ENCODE results near the gene ZSCAN20. TPM values are rescaled to one million over a fixed set of nuclear protein-coding genes. Genes with fewer than 3 reads are reported as not detected.

ZSCAN20 gene
- total RNA-seq, 1 experiment from 2014 or later, result 8.0 TPM

DNA sequence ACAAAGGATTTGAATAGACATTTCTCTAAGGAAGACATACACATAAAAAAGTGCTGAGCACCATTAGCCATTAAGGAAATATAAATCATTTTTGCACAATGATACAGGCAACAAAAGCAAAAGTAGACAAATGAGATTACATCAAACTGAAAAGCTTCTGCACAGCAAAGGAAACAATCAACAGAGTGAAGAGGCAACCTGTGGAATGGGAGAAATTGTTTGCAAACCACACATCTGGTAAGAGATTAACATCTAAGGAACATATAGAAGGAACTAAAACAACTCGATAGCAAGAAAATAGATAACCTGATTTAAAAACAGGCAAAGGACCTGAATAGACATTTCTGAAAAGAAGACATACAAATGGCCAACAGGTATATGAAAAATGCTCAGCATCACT lies 57.5 kb downstream of the ZSCAN20 start:
- DNase-seq (ENCODE audit: low read depth), result no peak

GRCh38 chr1:33532250-33532649 lies 59.8 kb downstream of the ZSCAN20 start:
- DNase-seq (ENCODE audit: low read depth), result no peak

- no peak for DNase-seq (ENCODE audit: low read depth)
Observed at GRCh38 chr1:33532936-33533335, 60.5 kb downstream of the ZSCAN20 start.

DNA sequence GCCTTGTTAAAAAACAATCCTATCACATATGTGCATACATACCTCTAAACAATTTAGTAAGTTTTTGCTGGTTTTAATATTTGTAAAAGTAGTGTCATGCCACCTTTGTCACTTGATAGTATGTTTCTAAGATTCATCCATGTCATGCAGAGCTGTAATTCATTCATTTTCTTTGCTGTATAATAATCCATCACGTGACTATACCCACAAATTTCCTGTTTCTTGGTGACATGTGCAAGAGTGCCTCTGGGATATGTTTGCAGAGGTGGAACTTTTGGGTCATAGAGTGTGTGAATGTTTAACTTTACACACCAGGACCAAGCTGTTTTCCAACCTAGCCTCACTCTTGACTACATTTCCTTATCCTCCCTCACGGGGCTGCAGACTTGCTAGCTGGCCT lies 62.9 kb downstream of the ZSCAN20 start:
- DNase-seq (ENCODE audit: low read depth), result no peak

GRCh38 chr1:33537885-33538284 lies 65.4 kb downstream of the ZSCAN20 start:
- DNase-seq (ENCODE audit: low read depth), result no peak

DNA sequence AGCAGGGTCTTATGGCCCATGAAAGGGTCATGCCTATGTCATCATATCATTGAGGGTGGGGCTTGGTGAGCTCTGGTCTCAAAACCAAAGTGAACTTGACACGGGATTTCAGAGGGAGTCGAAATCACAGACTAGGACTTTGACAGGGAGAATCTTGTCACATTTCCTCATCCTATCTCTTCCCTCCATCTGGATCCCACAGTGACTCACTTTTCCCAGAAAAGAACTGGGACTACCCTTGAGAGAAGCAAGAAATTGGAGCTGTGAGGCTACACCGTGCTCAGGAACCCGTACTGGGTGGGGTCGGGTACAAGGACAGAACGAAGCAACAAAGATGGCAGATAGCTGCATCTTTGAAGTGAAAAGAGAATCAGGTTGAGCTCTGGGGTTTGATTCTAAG lies 69.5 kb downstream of the ZSCAN20 start:
- DNase-seq (ENCODE audit: low read depth), result no peak

Other genes starting within 250 kb of the ZSCAN20 start
- gene ZNF362, start 216.2 kb upstream of the ZSCAN20 start, total RNA-seq (2014; rRNA removed), result 15.7 and 18.6 TPM in 2 replicates
- gene A3GALT2, start 151.5 kb upstream of the ZSCAN20 start, total RNA-seq (2014; rRNA removed), result 0.51 TPM in 1 of 2 replicates, not detected in the other
- 245 and 251 TPM in 2 replicates for gene PHC2, start 41.5 kb upstream of the ZSCAN20 start, total RNA-seq (2014; rRNA removed)